GM18858 (cell line): ENCODE data around the gene CSNK1G1.
"Not testable (repeated sequence)": the region's sequence is repeated elsewhere in the genome, so short reads cannot be mapped to it uniquely, and the experiment has no call there.

Source experiments
- ATAC-seq: cut with Tn5 transposase; IDR thresholded peaks from one replicate; pipeline ENCODE4 v1.9.1; 2021; ENCODE audit not compliant: unreplicated experiment

Gene CSNK1G1

DNA sequence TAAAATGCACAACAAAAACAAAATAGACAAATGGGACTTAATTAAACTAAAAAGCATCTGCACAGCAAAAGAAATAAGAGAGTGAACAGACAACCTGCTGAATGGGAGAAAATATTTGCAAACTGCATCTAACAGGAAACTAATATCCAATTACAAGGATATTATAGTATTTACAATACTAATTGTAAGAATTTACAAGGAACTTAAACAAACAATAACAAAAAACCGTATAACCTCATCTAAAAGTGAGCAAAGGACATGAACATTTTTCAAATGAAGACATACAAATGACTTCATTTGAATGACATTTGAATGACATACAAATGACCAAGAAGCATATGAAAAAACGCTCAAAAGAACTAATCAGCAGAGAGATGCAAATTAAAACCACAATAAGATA is 66.4 kb downstream of the CSNK1G1 start:
- no peak for ATAC-seq

DNA sequence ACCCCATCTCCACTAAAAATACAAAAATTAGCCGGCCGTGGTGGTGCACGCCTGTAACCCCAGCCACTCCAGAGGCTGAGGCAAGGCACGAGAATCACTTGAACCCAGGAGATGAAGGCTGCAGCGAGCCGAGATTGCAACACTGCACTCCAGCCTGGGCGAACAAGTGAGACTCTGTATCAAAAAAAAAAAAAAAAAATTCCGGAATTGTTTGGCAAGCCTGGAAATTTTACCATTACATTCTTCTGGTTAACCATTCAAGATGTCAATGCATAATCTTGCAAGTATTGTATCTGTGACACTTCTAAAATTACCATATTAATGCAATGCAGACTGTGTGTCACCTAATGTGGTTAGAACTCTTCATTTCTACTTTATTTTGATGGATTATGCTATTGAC is 67.0 kb downstream of the CSNK1G1 start:
- ATAC-seq: no peak

DNA sequence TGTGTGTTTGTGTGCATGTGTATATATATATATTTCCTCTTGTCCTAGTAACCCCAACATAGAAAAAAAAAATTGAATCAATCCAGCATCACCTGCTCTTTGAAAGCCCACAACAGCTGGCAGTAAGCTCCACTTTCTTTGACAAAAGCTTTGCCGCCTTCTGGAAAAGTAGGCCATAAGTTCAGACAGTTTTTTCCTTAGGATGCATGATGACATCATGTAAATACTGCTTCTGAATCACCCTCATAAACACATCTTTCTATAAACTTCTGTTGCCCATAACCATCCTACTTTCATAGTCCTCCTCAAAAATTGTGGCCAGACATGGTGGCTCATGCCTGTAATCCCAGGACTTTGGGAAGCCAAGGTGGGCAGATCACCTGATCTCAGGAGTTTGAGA is 67.4 kb downstream of the CSNK1G1 start:
- no peak for ATAC-seq

GRCh38 chr15:64287953-64288352 is 68.0 kb downstream of the CSNK1G1 start:
- ATAC-seq: no peak

GRCh38 chr15:64286473-64286872 is 69.5 kb downstream of the CSNK1G1 start:
- no peak for ATAC-seq

DNA sequence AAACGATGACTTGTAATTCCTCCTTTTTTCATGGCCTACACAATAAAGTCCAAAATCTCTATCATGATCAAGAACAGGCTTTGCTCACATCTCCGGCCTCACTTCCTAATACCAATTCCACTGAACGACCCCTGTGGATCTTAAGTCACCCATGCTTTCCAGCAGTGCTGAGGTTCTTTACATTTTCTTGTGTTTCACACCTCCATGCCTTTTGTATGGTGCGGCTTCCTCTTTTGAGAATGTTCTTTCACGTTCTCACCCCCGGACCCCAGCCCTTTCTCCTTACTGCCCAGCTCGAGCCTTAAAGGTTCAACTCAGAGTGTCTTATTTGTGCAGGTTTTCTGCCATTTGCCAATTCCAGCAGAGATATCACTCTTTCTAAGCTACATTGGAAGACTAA is 70.1 kb downstream of the CSNK1G1 start:
- no peak for ATAC-seq

GRCh38 chr15:64285150-64285549 is 70.8 kb downstream of the CSNK1G1 start:
- no peak for ATAC-seq

DNA sequence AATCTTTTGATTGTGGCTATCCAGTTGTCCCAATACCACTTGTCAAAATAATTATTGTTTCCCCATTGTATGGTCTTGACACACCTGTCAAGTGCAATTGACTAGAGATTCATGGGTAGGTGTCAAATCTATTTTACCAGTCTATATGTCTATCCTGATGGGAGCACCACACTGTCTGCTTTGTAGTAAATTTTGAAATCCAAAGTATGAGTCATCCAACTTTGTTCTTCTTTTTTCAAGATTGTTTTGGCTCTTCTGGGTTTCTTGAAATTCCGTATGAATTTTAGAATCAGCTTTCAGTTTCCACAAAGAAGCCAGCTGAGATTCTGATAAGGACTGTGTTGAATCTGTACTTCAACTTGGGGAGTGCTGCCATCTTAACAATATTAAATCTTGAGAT is 71.9 kb downstream of the CSNK1G1 start:
- ATAC-seq: no peak

DNA sequence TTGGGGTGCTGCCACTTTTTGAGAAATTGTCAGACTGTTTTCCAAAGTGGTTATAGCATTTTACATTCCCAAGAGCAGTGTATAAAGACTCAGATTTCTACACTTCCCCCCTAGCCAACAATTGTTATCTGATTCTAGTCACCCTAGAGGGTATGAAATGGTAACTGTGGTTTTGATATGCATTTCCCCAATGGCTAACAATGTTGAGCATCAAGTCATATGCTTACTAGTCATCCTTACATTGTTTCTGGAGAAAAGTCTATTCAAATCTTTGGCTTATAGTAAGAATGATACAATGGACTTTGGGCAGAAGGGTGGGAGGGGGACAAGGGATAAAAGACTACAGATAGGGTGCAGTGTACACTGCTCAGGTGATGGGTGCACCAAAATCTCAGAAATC is 73.3 kb downstream of the CSNK1G1 start:
- ATAC-seq: no peak

- ATAC-seq: no peak
Observed at GRCh38 chr15:64279131-64279530, 76.8 kb downstream of the CSNK1G1 start.

GRCh38 chr15:64275934-64276333 is 80.0 kb downstream of the CSNK1G1 start:
- ATAC-seq: no peak

DNA sequence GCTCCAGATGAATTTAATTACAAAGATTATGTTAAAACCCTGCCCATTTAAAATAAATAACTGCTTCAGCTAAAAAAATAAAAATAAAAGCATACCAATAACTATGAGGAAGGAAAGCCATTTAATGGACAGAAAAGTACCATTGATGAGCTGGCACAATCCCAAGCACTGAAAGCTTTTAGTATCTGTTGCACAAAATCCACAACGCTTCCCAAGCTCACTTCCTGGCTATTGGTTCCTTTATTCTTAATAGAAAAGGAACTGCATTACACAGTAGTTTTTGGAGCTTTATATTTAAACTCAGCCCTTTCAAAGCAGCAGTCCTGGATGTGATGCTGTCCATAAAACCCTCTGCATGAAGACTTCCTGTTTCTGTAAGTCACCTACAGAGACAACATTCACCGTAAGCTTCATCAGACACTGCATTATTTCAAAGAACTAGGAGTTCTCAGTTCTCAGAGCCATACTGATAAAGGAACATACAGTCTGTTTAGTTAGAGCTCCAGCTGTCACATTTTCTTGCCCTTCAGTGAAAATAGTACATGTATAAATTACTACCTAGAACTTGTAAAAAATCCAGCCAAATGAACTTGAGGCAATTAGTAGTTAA is 81.5 kb downstream of the CSNK1G1 start:
- no peak for ATAC-seq

GRCh38 chr15:64267331-64267973 is 88.5 kb downstream of the CSNK1G1 start:
- ATAC-seq: no peak

DNA sequence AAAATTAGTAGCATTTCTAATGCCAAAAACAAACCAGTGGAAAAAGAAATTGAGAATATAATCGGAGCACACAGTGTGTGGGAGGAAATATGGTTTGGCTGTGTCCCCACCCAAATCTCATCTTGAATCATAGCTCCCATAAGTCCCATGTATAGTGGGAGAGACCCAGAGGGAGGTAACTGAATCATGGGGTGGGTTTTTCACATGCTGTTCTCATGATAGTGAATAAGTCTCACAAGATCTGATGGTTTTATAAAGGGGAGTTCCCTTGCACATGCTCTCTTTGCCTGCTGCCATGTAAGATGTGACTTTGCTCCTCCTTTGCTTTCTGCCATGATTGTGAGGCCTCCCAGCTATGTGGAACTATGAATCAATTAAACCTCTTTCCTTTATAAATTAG is 90.8 kb downstream of the CSNK1G1 start:
- not testable (repeated sequence) for ATAC-seq

DNA sequence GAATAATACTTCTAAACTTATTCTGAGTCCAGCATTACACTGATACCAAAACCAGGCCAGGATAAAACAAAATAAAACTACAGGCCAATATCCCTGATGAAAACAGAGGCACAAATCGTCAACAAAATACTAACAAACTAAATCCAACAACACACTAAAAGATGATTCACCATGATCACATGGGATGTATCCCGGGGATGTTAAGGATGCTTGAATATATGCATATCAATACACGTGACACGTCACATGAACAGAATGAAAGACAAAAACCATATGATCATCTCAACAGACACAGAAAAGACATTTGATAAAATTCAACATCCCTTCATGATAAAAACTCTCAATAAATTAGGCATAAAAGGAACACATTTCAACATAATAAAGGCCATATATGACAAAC is 91.5 kb downstream of the CSNK1G1 start:
- no peak for ATAC-seq

GRCh38 chr15:64263567-64263966 is 92.4 kb downstream of the CSNK1G1 start:
- ATAC-seq: no peak

DNA sequence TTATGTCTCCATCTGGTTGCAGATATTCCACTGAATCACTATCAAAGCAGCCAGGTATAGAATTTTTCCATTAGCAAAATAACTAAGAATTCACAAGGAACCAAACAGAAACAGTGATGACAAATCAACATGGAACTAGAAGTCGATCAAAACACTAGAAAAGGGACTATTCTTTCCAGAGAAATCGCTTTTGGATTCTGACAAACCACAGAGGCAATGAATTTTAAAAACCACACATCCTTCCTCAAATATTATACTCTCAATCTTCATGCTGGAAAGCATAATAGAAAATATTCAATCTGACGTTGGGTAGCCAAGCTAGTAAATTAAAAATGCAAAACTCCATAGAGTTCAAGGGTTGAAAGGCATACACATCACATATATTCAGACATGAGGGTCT is 99.9 kb downstream of the CSNK1G1 start:
- no peak for ATAC-seq

DNA sequence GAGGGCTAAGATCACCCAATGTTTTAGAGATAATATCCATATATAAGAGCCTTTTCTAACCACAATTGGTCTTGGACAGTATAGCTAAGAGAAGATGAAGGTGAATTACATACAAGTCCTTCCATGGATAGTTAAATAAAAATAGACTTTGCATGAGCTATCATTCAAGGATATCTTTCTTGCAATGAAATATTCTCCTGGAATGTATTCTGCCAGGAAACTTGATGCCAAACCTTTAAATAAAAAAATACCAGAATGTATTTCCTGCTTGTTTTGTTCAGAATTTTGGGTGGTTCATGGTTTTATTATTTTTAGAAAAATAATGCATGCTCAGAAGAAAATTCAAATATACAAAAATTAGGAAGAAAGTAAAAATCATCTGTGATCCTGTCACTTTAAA is 104.3 kb downstream of the CSNK1G1 start:
- no peak for ATAC-seq

DNA sequence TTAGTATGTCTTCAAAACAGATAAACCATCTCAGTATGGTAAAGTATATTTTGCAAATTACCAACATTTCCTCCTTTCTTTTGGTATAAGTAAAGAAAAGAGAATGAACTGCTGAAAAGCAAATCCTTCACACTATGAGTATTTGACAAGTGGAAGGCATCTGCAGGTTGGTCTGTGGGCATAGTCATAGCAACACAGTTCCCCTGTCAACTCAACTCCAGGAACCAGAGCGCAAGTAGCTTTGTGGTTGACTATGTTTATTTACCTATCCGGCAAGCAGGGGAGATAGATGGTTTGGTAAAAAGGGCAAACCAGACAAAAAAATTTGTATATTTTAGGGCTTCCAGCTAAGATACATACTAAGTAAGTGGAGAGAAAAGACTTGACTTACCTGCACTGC is 104.9 kb downstream of the CSNK1G1 start:
- no peak for ATAC-seq

DNA sequence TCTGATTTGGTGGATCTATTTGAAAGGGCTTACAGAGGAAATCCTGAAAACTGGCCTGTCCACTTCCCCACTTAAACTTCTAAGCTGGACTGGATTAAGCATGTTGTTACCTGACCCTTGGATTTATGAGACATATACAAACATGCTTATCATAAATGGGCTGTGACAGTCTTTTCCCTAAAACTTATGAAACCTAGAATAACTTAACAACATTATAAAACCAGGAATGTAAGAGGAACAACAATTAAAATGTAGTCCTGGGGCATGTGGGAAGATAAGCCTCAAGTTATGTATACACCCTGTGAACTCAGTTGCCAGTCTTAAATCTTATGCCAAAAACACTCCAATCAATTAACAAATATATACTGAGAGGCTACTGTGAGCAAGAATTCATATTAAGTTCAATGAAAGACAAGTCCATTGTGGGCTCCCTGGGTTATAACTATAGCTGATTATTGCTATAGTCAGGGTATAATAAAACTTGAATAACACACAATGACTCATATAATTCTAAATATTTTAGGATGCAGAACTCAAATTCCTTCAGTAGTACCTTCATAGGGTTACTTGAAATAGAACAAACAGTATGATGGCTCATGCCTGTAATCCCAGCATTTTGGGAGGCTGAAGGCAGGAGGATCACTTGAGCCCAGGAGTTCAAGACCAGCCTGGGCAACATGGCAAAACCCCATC is 105.9 kb downstream of the CSNK1G1 start:
- no peak for ATAC-seq

DNA sequence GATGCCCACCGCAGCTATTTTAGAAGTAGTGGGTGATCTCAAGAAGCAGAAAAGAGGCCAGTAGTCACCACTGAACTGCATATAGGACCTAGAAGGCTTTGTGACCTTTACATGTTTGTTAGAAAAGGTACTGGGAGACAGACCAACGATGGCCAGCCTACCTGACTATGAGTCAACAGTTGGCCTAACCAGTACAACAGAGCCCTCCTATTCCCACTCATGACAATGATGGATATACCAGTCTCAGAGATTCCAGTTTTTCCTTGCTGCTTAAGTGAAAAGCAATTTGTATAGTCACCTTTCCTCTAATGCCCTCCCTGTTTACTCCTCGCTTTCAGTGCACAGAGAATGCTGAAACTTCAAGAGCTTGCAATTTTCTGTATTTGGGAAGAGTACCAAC is 106.6 kb downstream of the CSNK1G1 start:
- ATAC-seq: no peak

DNA sequence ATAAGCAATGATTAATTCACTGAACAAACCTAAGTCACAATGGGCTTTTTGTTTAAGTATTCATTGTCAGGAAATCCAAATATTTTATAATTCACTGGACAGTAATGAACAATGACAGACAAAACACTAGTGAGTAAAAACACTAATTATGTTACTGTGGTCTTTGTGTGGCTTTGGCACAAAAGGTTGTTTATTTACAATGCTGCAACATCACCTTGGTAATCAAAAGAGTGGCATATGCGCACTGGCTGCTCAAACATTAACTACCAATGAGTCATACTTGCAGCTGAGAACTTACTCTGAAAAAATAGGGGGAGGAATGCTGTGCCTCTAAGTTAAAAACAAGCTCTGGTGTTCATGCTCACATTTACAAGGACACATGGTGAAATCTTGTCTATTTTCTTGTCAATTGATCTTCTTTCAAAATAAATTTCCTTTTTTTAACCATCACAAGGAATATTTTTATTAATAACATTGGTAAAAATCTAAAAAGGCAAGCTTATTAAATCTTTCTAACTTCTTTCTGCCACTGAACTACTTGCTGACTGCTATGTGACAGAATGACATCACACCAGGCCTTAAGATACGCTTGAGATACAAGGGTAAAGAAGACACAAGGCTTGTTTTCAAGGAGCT is 107.9 kb downstream of the CSNK1G1 start:
- peak; percentile 57 for ATAC-seq
